ENCODE measurements around the gene DOLPP1.

DOLPP1 gene

DNA sequence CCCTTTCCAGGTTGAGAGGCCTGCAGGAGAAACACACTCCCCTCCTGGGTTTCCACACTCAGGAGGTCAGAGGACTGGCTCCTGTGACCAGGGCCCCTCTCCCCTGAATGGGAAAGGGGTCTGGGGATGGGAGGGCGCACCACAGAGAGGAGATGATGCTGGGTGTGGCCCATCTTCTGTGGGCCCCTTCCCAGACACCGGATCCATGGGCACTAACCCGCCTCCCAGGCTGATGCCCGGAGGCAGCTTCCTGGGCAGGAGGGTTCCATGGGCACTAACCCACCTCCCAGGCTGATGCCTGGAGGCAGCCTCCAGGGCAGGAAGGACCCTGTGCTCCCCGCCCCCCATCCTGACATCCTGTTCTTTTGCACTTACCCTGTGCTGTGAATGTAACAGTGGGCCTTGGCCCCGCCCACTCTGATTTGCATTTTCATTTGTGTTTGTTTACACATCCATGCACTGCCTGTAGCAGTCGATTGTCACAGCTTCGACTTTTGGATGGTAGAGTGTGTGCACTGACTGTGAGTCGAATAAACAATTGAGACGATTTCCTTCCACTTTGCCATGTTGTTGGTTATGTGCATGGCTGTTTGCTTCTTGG, 9.3 kb upstream of the DOLPP1 start:
- no peak for DNase-seq (ENCODE audit: low read depth in 1 of 2, low spot score in 1 of 2)
- TF ChIP-seq REST (IDR thresholded peaks at IDR 0.05; ENCODE audit: insufficient replicate concordance, low read depth): no peak
- no peak for TF ChIP-seq POLR2AphosphoS5 (IDR thresholded peaks at IDR 0.05; ENCODE audit: low read depth)
- no peak for TF ChIP-seq SPI1 (IDR thresholded peaks at IDR 0.05; ENCODE audit: borderline replicate concordance, low read depth)
- no peak overlapping the region for H3K27ac ChIP-seq (replicated peaks)
- no peak overlapping the region for H3K4me3 ChIP-seq (replicated peaks; ENCODE audit: insufficient read depth, low read length)
- no peaks in the 10 kb centered on the region for H3K27me3 ChIP-seq (ENCODE audit: insufficient read depth, poor library complexity, severe bottlenecking)

DNA sequence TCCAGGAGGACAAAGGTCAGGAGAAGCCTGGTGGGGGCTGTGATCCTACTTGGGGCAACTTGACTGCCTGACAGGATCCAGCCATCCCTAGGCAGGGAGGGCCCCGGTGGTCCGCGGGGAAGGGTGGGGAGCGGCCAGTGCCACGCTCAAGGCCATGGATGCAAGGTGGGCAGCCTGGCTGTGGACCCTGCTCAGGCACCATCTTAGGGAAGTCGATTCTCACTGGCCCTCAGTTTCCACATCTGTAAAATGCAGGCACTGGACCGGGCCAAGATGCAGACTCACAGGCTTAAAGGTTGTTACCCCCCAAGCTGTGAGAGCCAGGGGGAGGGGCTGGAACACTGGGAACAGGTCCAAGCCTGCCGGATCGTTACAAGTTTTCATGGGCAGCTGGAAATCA, 8.7 kb upstream of the DOLPP1 start:
- Histone ChIP-seq H3K27ac (replicated peaks) (no peak overlapping the region), H3K27me3 (ENCODE audit: insufficient read depth, poor library complexity, severe bottlenecking) (no peaks in the 10 kb centered on the region), H3K4me3 (replicated peaks; ENCODE audit: insufficient read depth, low read length) (no peak overlapping the region)
- TF ChIP-seq GABPA (IDR thresholded peaks at IDR 0.05; ENCODE audit: low read depth): no peak
- no peak for TF ChIP-seq POLR2AphosphoS5 (IDR thresholded peaks at IDR 0.05; ENCODE audit: low read depth)
- TF ChIP-seq REST (IDR thresholded peaks at IDR 0.05; ENCODE audit: insufficient replicate concordance, low read depth): no peak
- no peak for TF ChIP-seq CTCF (IDR thresholded peaks at IDR 0.05; ENCODE audit: insufficient read depth, low read length)
- TF ChIP-seq SPI1 (IDR thresholded peaks at IDR 0.05; ENCODE audit: borderline replicate concordance, low read depth): no peak
- no peak for DNase-seq (ENCODE audit: low read depth in 1 of 2, low spot score in 1 of 2)

- Histone ChIP-seq H3K4me3 (replicated peaks; ENCODE audit: insufficient read depth, low read length) (no peak overlapping the region), H3K27me3 (ENCODE audit: insufficient read depth, poor library complexity, severe bottlenecking) (no peaks in the 10 kb centered on the region), H3K27ac (replicated peaks) (no peak overlapping the region)
- TF ChIP-seq GABPA (IDR thresholded peaks at IDR 0.05; ENCODE audit: low read depth) (no peak), POLR2AphosphoS5 (IDR thresholded peaks at IDR 0.05; ENCODE audit: low read depth) (no peak)
- no peak for DNase-seq (ENCODE audit: low read depth in 1 of 2, low spot score in 1 of 2)
These were observed 7.5 kb upstream of the DOLPP1 start for GRCh38 chr9:129073404-129073803.

- no peaks in the 10 kb centered on the region for H3K27me3 ChIP-seq (ENCODE audit: insufficient read depth, poor library complexity, severe bottlenecking)
- DNase-seq (ENCODE audit: low read depth in 1 of 2, low spot score in 1 of 2): no peak
- TF ChIP-seq REST (IDR thresholded peaks at IDR 0.05; ENCODE audit: insufficient replicate concordance, low read depth) (no peak), CTCF (IDR thresholded peaks at IDR 0.05; ENCODE audit: insufficient read depth, low read length) (no peak), GABPA (IDR thresholded peaks at IDR 0.05; ENCODE audit: low read depth) (no peak), SPI1 (IDR thresholded peaks at IDR 0.05; ENCODE audit: borderline replicate concordance, low read depth) (no peak), POLR2AphosphoS5 (IDR thresholded peaks at IDR 0.05; ENCODE audit: low read depth) (no peak)
- no peak overlapping the region for H3K4me3 ChIP-seq (replicated peaks; ENCODE audit: insufficient read depth, low read length)
- H3K27ac ChIP-seq (replicated peaks): no peak overlapping the region
These were observed 6.8 kb upstream of the DOLPP1 start for GRCh38 chr9:129074106-129074505.
